RPMI8226 (cell line): Measurements from ENCODE around the gene ONECUT1.

ENCODE experiments used
- DNase-seq: peaks from one replicate; pipeline ENCODE4 v3.0.0-alpha.2; 2015

The ONECUT1 gene

GRCh38 chr15:52730594-52730993, 59.5 kb downstream of the ONECUT1 start:
- DNase-seq, result peak; percentile 36

- DNase-seq, result peak; percentile 86
These were observed 60.0 kb downstream of the ONECUT1 start for GRCh38 chr15:52730173-52730572.

GRCh38 chr15:52728899-52729298, 61.2 kb downstream of the ONECUT1 start:
- DNase-seq, result no peak

- DNase-seq, result no peak
These were observed 62.3 kb downstream of the ONECUT1 start for GRCh38 chr15:52727815-52728214.

GRCh38 chr15:52726195-52726594, 63.9 kb downstream of the ONECUT1 start:
- DNase-seq, result no peak

- no peak for DNase-seq
These were observed 71.6 kb downstream of the ONECUT1 start for GRCh38 chr15:52718551-52718950.

GRCh38 chr15:52717924-52718323, 72.2 kb downstream of the ONECUT1 start:
- no peak for DNase-seq

GRCh38 chr15:52717481-52717880, 72.7 kb downstream of the ONECUT1 start:
- no peak for DNase-seq

- DNase-seq, result no peak
These were observed 73.6 kb downstream of the ONECUT1 start for GRCh38 chr15:52716536-52716935.

- no peak for DNase-seq
These were observed 74.7 kb downstream of the ONECUT1 start for GRCh38 chr15:52715411-52715810.

- DNase-seq, result peak; percentile 80
These were observed 75.2 kb downstream of the ONECUT1 start for GRCh38 chr15:52714968-52715367.

GRCh38 chr15:52710708-52711389, 79.3 kb downstream of the ONECUT1 start:
- DNase-seq, result no peak

GRCh38 chr15:52710050-52710707, 80.0 kb downstream of the ONECUT1 start:
- peak; percentile 80 for DNase-seq

- peak; percentile 97 for DNase-seq
These were observed 80.8 kb downstream of the ONECUT1 start for GRCh38 chr15:52709187-52709981.
